GM12878 (cell line): ENCODE results near the gene CPHXL. TPM values are rescaled to one million over a fixed set of nuclear protein-coding genes. Genes with fewer than 3 reads are reported as not detected.

Experiments
- ATAC-seq: fragments of 200-7000 bp; cut with Tn5 transposase; 3 replicates; pipeline ENCODE4 v1.9.1; 2020; ENCODE audit warnings: mild to moderate bottlenecking, moderate library complexity
- BruUV-seq: library from RNA; stranded (reverse); fragments of 400-500 nt; replicated peaks from 2 replicates; lab custom pipeline; 2021; lab: Mats Ljungman, UMichigan
- CTCF ChIA-PET: fragments of 300-600 bp; sonication (Branson Sonifier 250); formaldehyde crosslinking; extraction: SDS; loops from one replicate; lab custom pipeline; 2021; ENCODE audit warnings: inconsistent platforms; lab: Yijun Ruan, JAX
- POLR2A ChIA-PET: fragments of 350-600 bp; formaldehyde crosslinking; extraction: SDS; loops from one replicate; lab custom pipeline; 2021; ENCODE audit warnings: inconsistent platforms; lab: Charles Lee
- RAD21 ChIA-PET: fragments of 300-600 bp; sonication (Branson Sonifier 250); formaldehyde crosslinking; loops from one replicate; lab custom pipeline; 2023; ENCODE audit warnings: antibody characterized with exemption; ENCODE audit not compliant: unreplicated experiment; lab: Charles Lee
- SMC1A ChIA-PET: fragments of 300-600 bp; sonication (Branson Sonifier 250); formaldehyde crosslinking; loops from one replicate; lab custom pipeline; 2023; ENCODE audit not compliant: unreplicated experiment, uncharacterized antibody; lab: Charles Lee
- DNase-seq: peaks from one replicate; pipeline ENCODE4 v3.0.0-alpha.2; 2011; ENCODE audit warnings: low read depth, low spot score
- FAIRE-seq: peaks from 3 replicates; lab custom pipeline; 2011; peaks lifted over from hg19 to GRCh38; lab: Jason Lieb, UNC
- H2AFZ ChIP-seq: 2 replicates; pipeline ENCODE4 v1.6.0; 2011; ENCODE audit warnings: low read depth, low read length, control low read depth; ENCODE audit not compliant: control insufficient read depth
- H3K27ac ChIP-seq: 2 replicates; pipeline ENCODE4 v1.5.1; 2011; ENCODE audit warnings: control low read depth; ENCODE audit not compliant: control insufficient read depth, insufficient read depth
- H3K27me3 ChIP-seq, 2 experiments: replicated peaks in 1 of 2; 2 replicates each; pipeline versions ENCODE4 v1.6.0 to v1.6.1; 2011; ENCODE audit warnings: low read length in 1 of 2; ENCODE audit not compliant: control insufficient read depth in 2 of 2, insufficient read depth in 2 of 2
- H3K36me3 ChIP-seq, 2 experiments: 2 replicates each; pipeline ENCODE4 v1.5.1; 2011; ENCODE audit warnings: low read length in 1 of 2; ENCODE audit not compliant: control insufficient read depth in 2 of 2, insufficient read depth in 2 of 2
- H3K4me1 ChIP-seq: 2 replicates; pipeline ENCODE4 v1.6.1; 2011; ENCODE audit warnings: mild to moderate bottlenecking, low read length, moderate library complexity, mixed read lengths; ENCODE audit not compliant: control insufficient read depth, insufficient read depth
- H3K4me2 ChIP-seq: 2 replicates; pipeline ENCODE4 v1.6.0; 2011; ENCODE audit warnings: control low read depth; ENCODE audit not compliant: control insufficient read depth, insufficient read depth
- H3K4me3 ChIP-seq: fragments of 200-600 bp; sonication (generic); 2 replicates; pipeline ENCODE4 v1.5.1; 2016
- H3K79me2 ChIP-seq: 2 replicates; pipeline ENCODE4 v1.6.0; 2011; ENCODE audit warnings: low read length; ENCODE audit not compliant: control insufficient read depth, insufficient read depth
- H3K9ac ChIP-seq: 2 replicates; pipeline ENCODE4 v1.8.0; 2011; ENCODE audit warnings: low read length, control low read depth, mixed read lengths; ENCODE audit not compliant: control insufficient read depth, insufficient read depth
- H3K9me3 ChIP-seq: replicated peaks from 3 replicates; pipeline ENCODE4 v1.5.1; 2011; ENCODE audit warnings: mild to moderate bottlenecking, low read length; ENCODE audit not compliant: control insufficient read depth, insufficient read depth
- H4K20me1 ChIP-seq: 2 replicates; pipeline ENCODE4 v1.6.0; 2011; ENCODE audit not compliant: control insufficient read depth, insufficient read depth
- EP300 ChIP-seq, 2 experiments: fragments of 150-350 bp in 1 of 2; IDR thresholded peaks; 2 replicates each; pipeline ENCODE4 v1.6.1; 2011 to 2012; ENCODE audit warnings: low read depth in 2 of 2, low read length in 2 of 2, borderline replicate concordance in 1 of 2, improper control_type of control experiment in 1 of 2, inconsistent platforms in 1 of 2; ENCODE audit not compliant: control insufficient read depth in 1 of 2
- ESRRA ChIP-seq: IDR thresholded peaks from 2 replicates; pipeline ENCODE4 v1.6.1; 2012; ENCODE audit warnings: mild to moderate bottlenecking, low read length, improper control_type of control experiment
- HDGF ChIP-seq: fragments of 450-650 bp; IDR thresholded peaks from 2 replicates; pipeline ENCODE4 v1.6.1; 2016; ENCODE audit warnings: antibody characterized with exemption
- JUNB ChIP-seq: IDR thresholded peaks from 2 replicates; pipeline ENCODE4 v1.6.1; 2016; ENCODE audit warnings: antibody characterized with exemption, mild to moderate bottlenecking
- KAT2A ChIP-seq: conservative IDR thresholded peaks from 2 replicates; pipeline ENCODE4 v1.6.1; 2011; ENCODE audit warnings: low read depth, low read length; ENCODE audit not compliant: control insufficient read depth
- LARP7 ChIP-seq: fragments of 450-650 bp; IDR thresholded peaks from 2 replicates; pipeline ENCODE4 v1.6.1; 2017; ENCODE audit warnings: mild to moderate bottlenecking
- MEF2A ChIP-seq: IDR thresholded peaks from 2 replicates; pipeline ENCODE4 v1.6.1; 2011; ENCODE audit warnings: low read depth, mild to moderate bottlenecking, low read length, moderate library complexity; ENCODE audit not compliant: insufficient read depth
- NFYA ChIP-seq: IDR thresholded peaks from 2 replicates; pipeline ENCODE4 v1.6.1; 2011; ENCODE audit warnings: low read depth, mild to moderate bottlenecking, low read length, improper control_type of control experiment, borderline replicate concordance
- POU2F2 ChIP-seq: IDR thresholded peaks from 3 replicates; pipeline ENCODE4 v1.6.1; 2011; ENCODE audit warnings: low read depth, mild to moderate bottlenecking, low read length, borderline replicate concordance
- RAD51 ChIP-seq: fragments of 450-650 bp; IDR thresholded peaks from 2 replicates; pipeline ENCODE4 v1.6.1; 2016; ENCODE audit warnings: moderate library complexity, mild to moderate bottlenecking, inconsistent platforms
- SIX5 ChIP-seq: IDR thresholded peaks from 2 replicates; pipeline ENCODE4 v1.6.1; 2011; ENCODE audit warnings: mild to moderate bottlenecking, low read depth, low read length, moderate library complexity; ENCODE audit not compliant: severe bottlenecking
- SMC3 ChIP-seq: IDR thresholded peaks from 2 replicates; pipeline ENCODE4 v1.6.1; 2011; ENCODE audit warnings: low read length, improper control_type of control experiment, borderline replicate concordance
- ZNF207 ChIP-seq: fragments of 450-650 bp; IDR thresholded peaks from 2 replicates; pipeline ENCODE4 v1.6.1; 2014; ENCODE audit warnings: antibody characterized with exemption, mild to moderate bottlenecking, borderline replicate concordance
- WGBS: methylation state at CpG from one replicate; pipeline ENCODE4 v1.1.6; 2016; ENCODE audit warnings: low lambda C conversion rate; ENCODE audit not compliant: insufficient replicate concordance, insufficient coverage; ENCODE audit errors: missing lambda C conversion rate; 5-methylcytosine and 5-hydroxymethylcytosine counted together
- in situ Hi-C: fragments of 300-500 bp; cut with MboI; formaldehyde crosslinking; loops from 9 replicates; pipeline ENCODE4 v1.14.3; 2018; ENCODE audit warnings: mixed read lengths
- intact Hi-C: fragments of 100-400 bp; cut with micrococcal nuclease; formaldehyde crosslinking; loops from one replicate; pipeline ENCODE4 v1.14.2; 2022; ENCODE audit not compliant: unreplicated experiment
- polyA plus RNA-seq, 11 experiments: library from polyadenylated mRNA; depleted of rRNA in 4 of 11; unstranded in 6 of 11; stranded (reverse) in 5 of 11; fragments of >200 nt; fragmentation: Nextera tagmentation in 4 of 11; fragmentation: Illumina TruSeq in 1 of 11; extraction: Ambion mirVana in 4 of 11; extraction: Trizol in 1 of 11; gene quantifications; 1 replicate in 1 of 11; 2 replicates in 10 of 11; pipeline versions ENCODE4 v1.2.1 to v1.2.3, GENCODE V29; 2011 to 2016; ENCODE audit warnings: inconsistent platforms in 2 of 11, missing spikeins in 2 of 11, low read depth in 1 of 11
- total RNA-seq, 4 experiments: library from RNA; depleted of rRNA in 3 of 4; stranded (reverse); fragments of >200 nt in 3 of 4; fragmentation: Illumina TruSeq in 1 of 4; extraction: Trizol in 1 of 4; gene quantifications; 2 replicates each; pipeline versions ENCODE4 v1.2.1 to v1.2.3, GENCODE V29; 2013 to 2021

The CPHXL gene
- total and polyA plus RNA-seq, 10 of the 15 experiments (the other 5 are each of a cell fraction or from before 2014, with no cell fraction given) = 0.13 TPM; not detected in 9

- intact Hi-C loops = no loop called here
- Histone ChIP-seq H3K27me3 (no peaks in the 10 kb centered on the region), H3K9ac (no peak overlapping the region), H3K4me1 (peaks cover 3% of the 10 kb centered on the region; the same call in 1 of the 2 replicates), H3K4me3 (no peak overlapping the region), H3K27ac (no peak overlapping the region), H3K4me2 (no peak overlapping the region), H3K9me3 (no peaks in the 10 kb centered on the region), H2AFZ (no peak overlapping the region), H3K79me2 (no peaks in the 10 kb centered on the region), H4K20me1 (no peaks in the 10 kb centered on the region), H3K36me3 (no peaks in the 10 kb centered on the region)
- ChIA-PET CTCF (no interaction called here), SMC1A (no interaction called here), POLR2A (no interaction called here), RAD21 (no interaction called here)
- 39% methylated on average over 3 of the region's 3 CpGs for WGBS
- ATAC-seq = no peak
- FAIRE-seq = no peak
- no TSS peak for BruUV-seq
- TF ChIP-seq LARP7 (no peak), JUNB (no peak), SMC3 (no peak), NFYA (no peak), POU2F2 (no peak), HDGF (no peak), ZNF207 (no peak), KAT2A (no peak), SIX5 (no peak), ESRRA (no peak), EP300 (IDR thresholded peaks at IDR 0.05; ENCODE audit: borderline replicate concordance in 1 of 2, control insufficient read depth in 1 of 2, low read depth in 2 of 2, low read length in 2 of 2) (no peak), RAD51 (no peak), MEF2A (no peak)
- no peak for DNase-seq
- in situ Hi-C loops = no loop called here
These were observed 24.2 kb upstream of the CPHXL start for GRCh38 chr16:75750528-75750927.
